Measurements from ENCODE around the gene TRAF3.
"Not testable (repeated sequence)": the region's sequence is repeated elsewhere in the genome, so short reads cannot be mapped to it uniquely, and the experiment has no call there.

The TRAF3 gene

GRCh38 chr14:102754370-102755262 is 22.6 kb upstream of the TRAF3 start:
- no peak overlapping the region for H3K4me3 ChIP-seq (ENCODE audit: low read depth, low read length)
- H3K79me2 ChIP-seq (ENCODE audit: control insufficient read depth, insufficient read depth, low read length, unreplicated experiment), result no peaks in the 10 kb centered on the region
- no peak overlapping the region for H2AFZ ChIP-seq (ENCODE audit: low read length, unreplicated experiment)
- no peaks in the 10 kb centered on the region for H3K36me3 ChIP-seq (ENCODE audit: insufficient read depth, low read length)
- no peaks in the 10 kb centered on the region for H3K27me3 ChIP-seq (ENCODE audit: insufficient read depth, low read length)
- H3K27ac ChIP-seq (ENCODE audit: low read depth, low read length), result no peak overlapping the region
- no peaks in the 10 kb centered on the region for H3K4me1 ChIP-seq (ENCODE audit: control insufficient read depth, insufficient read depth, low read length, unreplicated experiment)

GRCh38 chr14:102757646-102758045 is 19.6 kb upstream of the TRAF3 start:
- Histone ChIP-seq H3K36me3 (ENCODE audit: insufficient read depth, low read length) (no peaks in the 10 kb centered on the region), H3K4me1 (ENCODE audit: control insufficient read depth, insufficient read depth, low read length, unreplicated experiment) (no peaks in the 10 kb centered on the region), H3K4me3 (ENCODE audit: low read depth, low read length) (no peak overlapping the region), H3K27me3 (ENCODE audit: insufficient read depth, low read length) (no peaks in the 10 kb centered on the region), H2AFZ (ENCODE audit: low read length, unreplicated experiment) (no peak overlapping the region), H3K27ac (ENCODE audit: low read depth, low read length) (no peak overlapping the region), H3K79me2 (ENCODE audit: control insufficient read depth, insufficient read depth, low read length, unreplicated experiment) (no peaks in the 10 kb centered on the region)

- H2AFZ ChIP-seq (ENCODE audit: low read length, unreplicated experiment), result no peak overlapping the region
- no peaks in the 10 kb centered on the region for H3K4me1 ChIP-seq (ENCODE audit: control insufficient read depth, insufficient read depth, low read length, unreplicated experiment)
- no peak overlapping the region for H3K27ac ChIP-seq (ENCODE audit: low read depth, low read length)
- no peaks in the 10 kb centered on the region for H3K27me3 ChIP-seq (ENCODE audit: insufficient read depth, low read length)
- no peak overlapping the region for H3K4me3 ChIP-seq (ENCODE audit: low read depth, low read length)
- no peaks in the 10 kb centered on the region for H3K36me3 ChIP-seq (ENCODE audit: insufficient read depth, low read length)
- no peaks in the 10 kb centered on the region for H3K79me2 ChIP-seq (ENCODE audit: control insufficient read depth, insufficient read depth, low read length, unreplicated experiment)
These were observed 19.2 kb upstream of the TRAF3 start for GRCh38 chr14:102758087-102758486.

GRCh38 chr14:102759456-102760187 is 17.6 kb upstream of the TRAF3 start:
- no peak overlapping the region for H3K27ac ChIP-seq (ENCODE audit: low read depth, low read length)
- H2AFZ ChIP-seq (ENCODE audit: low read length, unreplicated experiment), result no peak overlapping the region
- H3K4me3 ChIP-seq (ENCODE audit: low read depth, low read length), result no peak overlapping the region
- H3K79me2 ChIP-seq (ENCODE audit: control insufficient read depth, insufficient read depth, low read length, unreplicated experiment), result no peaks in the 10 kb centered on the region
- no peaks in the 10 kb centered on the region for H3K4me1 ChIP-seq (ENCODE audit: control insufficient read depth, insufficient read depth, low read length, unreplicated experiment)
- no peaks in the 10 kb centered on the region for H3K27me3 ChIP-seq (ENCODE audit: insufficient read depth, low read length)
- H3K36me3 ChIP-seq (ENCODE audit: insufficient read depth, low read length), result no peaks in the 10 kb centered on the region

GRCh38 chr14:102760496-102761193 is 16.6 kb upstream of the TRAF3 start:
- H3K4me1 ChIP-seq (ENCODE audit: control insufficient read depth, insufficient read depth, low read length, unreplicated experiment), result no peaks in the 10 kb centered on the region
- H3K27me3 ChIP-seq (ENCODE audit: insufficient read depth, low read length), result no peaks in the 10 kb centered on the region
- H2AFZ ChIP-seq (ENCODE audit: low read length, unreplicated experiment), result no peak overlapping the region
- H3K27ac ChIP-seq (ENCODE audit: low read depth, low read length), result no peak overlapping the region
- H3K4me3 ChIP-seq (ENCODE audit: low read depth, low read length), result no peak overlapping the region
- H3K36me3 ChIP-seq (ENCODE audit: insufficient read depth, low read length), result no peaks in the 10 kb centered on the region
- H3K79me2 ChIP-seq (ENCODE audit: control insufficient read depth, insufficient read depth, low read length, unreplicated experiment), result no peaks in the 10 kb centered on the region

- Histone ChIP-seq H3K79me2 (ENCODE audit: control insufficient read depth, insufficient read depth, low read length, unreplicated experiment) (no peaks in the 10 kb centered on the region), H3K27ac (ENCODE audit: low read depth, low read length) (no peak overlapping the region), H3K4me1 (ENCODE audit: control insufficient read depth, insufficient read depth, low read length, unreplicated experiment) (no peaks in the 10 kb centered on the region), H2AFZ (ENCODE audit: low read length, unreplicated experiment) (no peak overlapping the region), H3K36me3 (ENCODE audit: insufficient read depth, low read length) (no peaks in the 10 kb centered on the region), H3K27me3 (ENCODE audit: insufficient read depth, low read length) (no peaks in the 10 kb centered on the region), H3K4me3 (ENCODE audit: low read depth, low read length) (no peak overlapping the region)
These were observed 16.0 kb upstream of the TRAF3 start for GRCh38 chr14:102761206-102761605.

GRCh38 chr14:102764220-102764671 is 13.0 kb upstream of the TRAF3 start:
- Histone ChIP-seq H2AFZ (ENCODE audit: low read length, unreplicated experiment) (no peak overlapping the region), H3K27ac (ENCODE audit: low read depth, low read length) (no peak overlapping the region), H3K79me2 (ENCODE audit: control insufficient read depth, insufficient read depth, low read length, unreplicated experiment) (no peaks in the 10 kb centered on the region), H3K4me1 (ENCODE audit: control insufficient read depth, insufficient read depth, low read length, unreplicated experiment) (no peaks in the 10 kb centered on the region), H3K4me3 (ENCODE audit: low read depth, low read length) (no peak overlapping the region), H3K27me3 (ENCODE audit: insufficient read depth, low read length) (peaks cover 3% of the 10 kb centered on the region), H3K36me3 (ENCODE audit: insufficient read depth, low read length) (no peaks in the 10 kb centered on the region)

- not testable (repeated sequence) for H3K4me3 ChIP-seq (ENCODE audit: low read depth, low read length); H3K36me3 ChIP-seq (ENCODE audit: insufficient read depth, low read length); H3K27ac ChIP-seq (ENCODE audit: low read depth, low read length); H2AFZ ChIP-seq (ENCODE audit: low read length, unreplicated experiment); H3K79me2 ChIP-seq (ENCODE audit: control insufficient read depth, insufficient read depth, low read length, unreplicated experiment); H3K4me1 ChIP-seq (ENCODE audit: control insufficient read depth, insufficient read depth, low read length, unreplicated experiment); H3K27me3 ChIP-seq (ENCODE audit: insufficient read depth, low read length)
These were observed 11.5 kb upstream of the TRAF3 start for GRCh38 chr14:102765770-102766169.

- Histone ChIP-seq H3K36me3 (ENCODE audit: insufficient read depth, low read length) (no peaks in the 10 kb centered on the region), H3K79me2 (ENCODE audit: control insufficient read depth, insufficient read depth, low read length, unreplicated experiment) (no peaks in the 10 kb centered on the region), H2AFZ (ENCODE audit: low read length, unreplicated experiment) (no peak overlapping the region), H3K27ac (ENCODE audit: low read depth, low read length) (no peak overlapping the region), H3K4me3 (ENCODE audit: low read depth, low read length) (no peak overlapping the region), H3K27me3 (ENCODE audit: insufficient read depth, low read length) (peaks cover 3% of the 10 kb centered on the region), H3K4me1 (ENCODE audit: control insufficient read depth, insufficient read depth, low read length, unreplicated experiment) (no peaks in the 10 kb centered on the region)
These were observed 8.8 kb upstream of the TRAF3 start for GRCh38 chr14:102768223-102769048.

- Histone ChIP-seq H3K4me3 (ENCODE audit: low read depth, low read length) (no peak overlapping the region), H3K4me1 (ENCODE audit: control insufficient read depth, insufficient read depth, low read length, unreplicated experiment) (no peaks in the 10 kb centered on the region), H2AFZ (ENCODE audit: low read length, unreplicated experiment) (no peak overlapping the region), H3K79me2 (ENCODE audit: control insufficient read depth, insufficient read depth, low read length, unreplicated experiment) (no peaks in the 10 kb centered on the region), H3K36me3 (ENCODE audit: insufficient read depth, low read length) (no peaks in the 10 kb centered on the region), H3K27ac (ENCODE audit: low read depth, low read length) (no peak overlapping the region), H3K27me3 (ENCODE audit: insufficient read depth, low read length) (peaks cover 3% of the 10 kb centered on the region)
These were observed 8.3 kb upstream of the TRAF3 start for GRCh38 chr14:102769049-102769327.

Measured in ACC112 (cell line).